WERI-Rb-1 (cell line): Measurements from ENCODE around the gene POU2F2.

ENCODE experiments used
- DNase-seq: peaks from one replicate; pipeline ENCODE4 v3.0.0-alpha.2; 2020
- H3K27ac ChIP-seq: fragments of 250-450 bp; sonication (Bioruptor Pico); 2 replicates; pipeline ENCODE4 v1.5.1; 2020; ENCODE audit warnings: mild to moderate bottlenecking, moderate library complexity
- H3K27me3 ChIP-seq: fragments of 250-450 bp; sonication (Bioruptor Pico); 2 replicates; pipeline ENCODE4 v1.5.1; 2021; ENCODE audit warnings: mild to moderate bottlenecking, low read depth, moderate library complexity; ENCODE audit not compliant: insufficient read depth, severe bottlenecking
- H3K36me3 ChIP-seq: fragments of 250-450 bp; sonication (Bioruptor Pico); 2 replicates; pipeline ENCODE4 v1.5.1; 2020; ENCODE audit warnings: mild to moderate bottlenecking, moderate library complexity
- H3K4me3 ChIP-seq: 2 replicates; pipeline ENCODE4 v1.5.1; 2011; ENCODE audit warnings: low read depth, mild to moderate bottlenecking, control low read depth, low read length
- H3K9me3 ChIP-seq: fragments of 250-450 bp; sonication (Bioruptor Pico); 2 replicates; pipeline ENCODE4 v1.5.1; 2021; ENCODE audit warnings: mild to moderate bottlenecking, moderate library complexity; ENCODE audit not compliant: severe bottlenecking
- CTCF ChIP-seq: IDR thresholded peaks from 2 replicates; pipeline ENCODE4 v1.5.1; 2011; ENCODE audit warnings: low read depth, mild to moderate bottlenecking, control low read depth, inconsistent platforms, low read length

The POU2F2 gene

GRCh38 chr19:42121036-42121621 lies 11.1 kb downstream of the POU2F2 start:
- no peak for TF ChIP-seq CTCF
- H3K36me3 ChIP-seq, result no peaks in the 10 kb centered on the region
- no peaks in the 10 kb centered on the region for H3K27me3 ChIP-seq
- peak overlapping the region; percentile 64 for H3K27ac ChIP-seq
- peaks cover 4% of the 10 kb centered on the region for H3K9me3 ChIP-seq
- no peak for DNase-seq
- H3K4me3 ChIP-seq, result no peak overlapping the region

DNA sequence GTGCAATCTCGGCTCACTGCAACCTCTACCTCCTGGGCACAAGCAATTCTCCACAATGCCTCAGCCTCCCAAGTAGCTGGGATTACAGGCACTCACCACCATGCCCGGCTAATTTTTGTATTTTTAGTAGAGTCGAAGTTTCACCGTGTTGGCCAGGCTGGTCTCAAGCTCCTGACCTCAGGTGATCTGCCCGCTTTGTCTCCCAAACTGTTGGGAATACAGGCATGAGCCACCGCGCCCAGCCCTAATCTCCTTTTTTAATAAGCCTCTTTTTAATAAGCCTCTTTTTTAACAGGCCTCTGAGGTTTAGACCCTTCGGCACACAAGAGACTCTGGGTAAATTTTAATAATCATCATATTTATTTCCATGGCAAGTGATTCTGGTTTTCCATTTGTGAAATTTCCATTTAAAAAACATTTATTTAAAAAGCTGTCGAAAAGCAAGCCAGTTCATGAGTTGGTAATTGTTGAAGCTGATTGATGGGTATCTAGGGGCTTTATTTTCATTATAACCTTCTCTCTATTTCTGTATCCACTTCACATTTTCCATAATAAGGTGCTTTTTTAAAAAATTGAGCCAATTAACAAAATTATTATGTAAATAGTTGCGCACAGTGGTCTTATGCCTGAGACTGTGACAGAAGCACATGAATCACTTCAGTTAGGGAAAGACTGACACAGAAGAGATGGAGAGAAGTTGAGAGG lies 11.8 kb downstream of the POU2F2 start:
- peak; percentile 80 for DNase-seq
- Histone ChIP-seq H3K4me3 (no peak overlapping the region), H3K27me3 (no peaks in the 10 kb centered on the region), H3K27ac (peak overlapping the region; percentile 64), H3K36me3 (no peaks in the 10 kb centered on the region), H3K9me3 (peaks cover 4% of the 10 kb centered on the region)
- no peak for TF ChIP-seq CTCF

- H3K36me3 ChIP-seq, result no peaks in the 10 kb centered on the region
- H3K27ac ChIP-seq, result no peak overlapping the region
- TF ChIP-seq CTCF, result no peak
- no peak overlapping the region for H3K4me3 ChIP-seq
- DNase-seq, result no peak
- H3K9me3 ChIP-seq, result no peaks in the 10 kb centered on the region
- no peaks in the 10 kb centered on the region for H3K27me3 ChIP-seq
Measured at GRCh38 chr19:42117076-42117475, 15.2 kb downstream of the POU2F2 start.

GRCh38 chr19:42116308-42117075 lies 15.8 kb downstream of the POU2F2 start:
- H3K36me3 ChIP-seq, result no peaks in the 10 kb centered on the region
- TF ChIP-seq CTCF, result 0 out of 2 replicates have a peak, but pooled peaks have one; percentile 5
- no peaks in the 10 kb centered on the region for H3K9me3 ChIP-seq
- no peak for DNase-seq
- H3K27me3 ChIP-seq, result no peaks in the 10 kb centered on the region
- H3K27ac ChIP-seq, result no peak overlapping the region
- no peak overlapping the region for H3K4me3 ChIP-seq

DNA sequence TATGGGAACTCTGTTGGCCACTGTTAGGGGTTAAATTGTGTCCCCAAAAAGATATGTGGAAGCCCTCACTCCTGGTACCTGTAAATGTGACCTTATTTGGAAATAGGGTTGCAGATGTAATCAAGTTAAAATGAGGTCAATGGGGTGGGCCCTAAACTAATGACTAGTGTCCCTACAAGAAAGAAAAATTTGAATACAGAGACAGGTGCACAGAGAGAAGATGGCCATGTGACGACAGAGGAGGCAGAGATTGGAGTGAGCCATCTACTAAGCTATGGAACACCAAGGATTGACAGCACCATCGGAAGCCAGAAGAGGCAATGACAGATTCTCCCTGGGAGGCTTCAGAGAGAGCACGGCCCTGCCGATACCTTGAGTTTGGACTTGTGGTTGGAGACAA lies 16.5 kb downstream of the POU2F2 start:
- H3K27me3 ChIP-seq, result no peaks in the 10 kb centered on the region
- no peak for DNase-seq
- TF ChIP-seq CTCF, result no peak
- peak overlapping the region; percentile 84 for H3K27ac ChIP-seq
- no peak overlapping the region for H3K4me3 ChIP-seq
- H3K36me3 ChIP-seq, result no peaks in the 10 kb centered on the region
- H3K9me3 ChIP-seq, result no peaks in the 10 kb centered on the region
